ENCODE data around the gene KLK6.

The KLK6 gene

GRCh38 chr19:50968716-50969412 is 527 bp downstream of the KLK6 start:
- TF ChIP-seq CTCF (IDR thresholded peaks at IDR 0.05; ENCODE audit: insufficient read depth, low read depth, low read length, missing control alignments): no peak
- no peak for DNase-seq (ENCODE audit: low read depth)
- no peak overlapping the region for H3K4me3 ChIP-seq (ENCODE audit: low read length)

GRCh38 chr19:50967929-50968715 is 1.3 kb downstream of the KLK6 start:
- TF ChIP-seq CTCF (IDR thresholded peaks at IDR 0.05; ENCODE audit: insufficient read depth, low read depth, low read length, missing control alignments): no peak
- H3K4me3 ChIP-seq (ENCODE audit: low read length): no peak overlapping the region
- DNase-seq (ENCODE audit: low read depth): no peak

GRCh38 chr19:50964266-50964665 is 5.1 kb downstream of the KLK6 start:
- TF ChIP-seq CTCF (IDR thresholded peaks at IDR 0.05; ENCODE audit: insufficient read depth, low read depth, low read length, missing control alignments): no peak
- DNase-seq (ENCODE audit: low read depth): no peak
- H3K4me3 ChIP-seq (ENCODE audit: low read length): no peak overlapping the region

- TF ChIP-seq CTCF (IDR thresholded peaks at IDR 0.05; ENCODE audit: insufficient read depth, low read depth, low read length, missing control alignments): no peak
- DNase-seq (ENCODE audit: low read depth): no peak
- H3K4me3 ChIP-seq (ENCODE audit: low read length): no peak overlapping the region
Observed at GRCh38 chr19:50963381-50963780, 6.0 kb downstream of the KLK6 start.

- TF ChIP-seq CTCF (IDR thresholded peaks at IDR 0.05; ENCODE audit: insufficient read depth, low read depth, low read length, missing control alignments): no peak
- no peak for DNase-seq (ENCODE audit: low read depth)
- H3K4me3 ChIP-seq (ENCODE audit: low read length): no peak overlapping the region
Observed at GRCh38 chr19:50962245-50962644, 7.1 kb downstream of the KLK6 start.

DNA sequence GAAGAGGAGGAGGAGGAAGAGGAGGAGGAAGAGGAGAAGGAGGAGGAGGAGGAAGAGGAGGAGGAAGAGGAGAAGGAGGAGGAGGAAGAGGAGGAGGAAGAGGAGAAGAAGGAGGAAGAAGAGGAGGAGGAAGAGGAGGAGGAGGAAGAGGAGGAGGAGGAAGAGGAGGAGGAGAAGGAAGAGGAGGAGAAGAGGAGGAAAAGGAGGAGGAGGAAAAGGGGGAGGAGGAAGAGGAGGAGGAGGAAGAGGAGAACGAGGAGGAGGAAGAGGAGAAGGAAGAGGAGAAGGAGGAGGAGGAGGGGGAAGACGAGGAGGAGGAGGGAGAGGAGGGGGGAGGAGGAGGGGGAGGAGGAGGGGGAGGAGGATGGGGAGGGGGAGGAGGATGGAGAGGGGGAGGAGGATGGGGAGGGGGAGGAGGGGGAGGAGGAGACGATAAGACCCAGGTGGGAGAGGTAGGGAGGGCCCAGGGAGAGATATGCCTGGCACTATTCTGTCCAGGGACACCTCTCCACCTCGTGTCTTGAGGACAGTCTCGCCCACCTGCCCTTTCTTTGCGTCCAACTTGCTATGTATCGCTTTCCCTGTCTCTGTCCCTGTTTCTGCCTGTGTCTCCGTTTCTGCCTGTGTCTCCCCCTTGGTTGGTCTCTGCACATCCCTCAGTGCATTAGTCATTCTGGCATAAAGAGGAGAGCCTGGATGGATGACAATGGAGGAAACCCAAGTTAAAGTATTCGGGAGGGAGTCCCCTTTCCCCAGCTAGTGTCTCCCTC is 9.5 kb downstream of the KLK6 start:
- no peak for TF ChIP-seq CTCF (IDR thresholded peaks at IDR 0.05; ENCODE audit: insufficient read depth, low read depth, low read length, missing control alignments)
- no peak overlapping the region for H3K4me3 ChIP-seq (ENCODE audit: low read length)
- no peak for DNase-seq (ENCODE audit: low read depth)

All from epithelial cell of esophagus (primary cell).